ENCODE data around the gene CTDSP1.
A peak's percentile ranks its signal among the peaks of the same experiment; 100 is the strongest.

The CTDSP1 gene

DNA sequence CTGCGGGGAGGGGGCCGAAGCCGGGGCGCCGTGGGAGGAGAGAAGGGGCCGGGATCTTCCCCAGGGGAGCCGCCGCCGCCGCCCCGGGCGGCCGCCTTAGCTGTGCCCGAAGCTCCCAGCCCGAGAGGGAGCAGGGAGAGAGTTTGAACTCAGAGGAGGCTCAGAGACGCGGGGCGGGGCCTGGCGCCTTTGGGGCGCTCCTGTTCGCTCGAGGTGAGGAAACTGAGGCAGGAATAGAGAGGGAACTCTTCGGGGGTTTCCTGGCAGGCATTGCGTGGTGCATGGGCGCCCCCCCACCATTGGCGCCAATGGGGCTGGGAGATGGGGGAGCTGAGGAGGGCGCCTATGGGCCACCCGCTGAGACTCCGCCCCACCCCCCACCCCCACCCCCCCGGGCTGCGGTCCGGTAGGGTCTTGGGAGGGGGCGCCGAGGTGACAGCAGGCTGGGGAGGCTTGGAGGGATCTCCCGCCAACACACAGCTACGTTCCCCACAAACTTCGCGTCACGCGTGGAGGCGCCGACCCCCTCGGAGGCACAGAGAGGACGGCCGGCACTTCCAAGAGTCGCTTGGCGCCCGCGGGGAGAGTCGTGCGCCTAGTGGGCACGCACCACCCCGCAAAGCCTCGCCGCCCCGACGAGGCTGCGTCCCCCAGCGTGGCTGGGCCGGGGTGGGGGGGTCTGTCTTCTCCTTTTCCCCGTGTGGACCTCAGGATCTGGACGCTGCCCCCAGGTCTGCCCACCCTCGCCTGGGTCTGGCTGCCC lies 680 bp downstream of the CTDSP1 start:
- DNase-seq, result peak; percentile 50

- no peak for DNase-seq
These were observed 1.5 kb downstream of the CTDSP1 start for GRCh38 chr2:218400930-218401881.

DNA sequence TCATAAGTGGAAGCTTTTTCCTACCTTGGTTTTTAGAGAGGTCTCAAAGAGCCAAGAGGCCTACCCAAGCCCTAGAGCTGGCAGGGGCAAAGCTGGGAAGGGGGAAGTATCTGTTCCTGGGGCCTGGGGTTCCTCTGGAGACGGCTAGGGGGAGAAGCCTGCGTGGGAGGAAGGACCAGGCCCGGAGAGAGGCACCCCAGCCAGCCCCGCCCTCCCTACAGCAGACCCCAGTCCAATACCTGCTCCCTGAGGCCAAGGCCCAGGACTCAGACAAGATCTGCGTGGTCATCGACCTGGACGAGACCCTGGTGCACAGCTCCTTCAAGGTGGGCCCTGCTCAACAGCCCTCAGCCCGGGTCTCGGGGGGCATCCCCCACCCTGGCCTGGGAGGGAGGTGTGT lies 2.2 kb downstream of the CTDSP1 start:
- DNase-seq, result no peak

DNA sequence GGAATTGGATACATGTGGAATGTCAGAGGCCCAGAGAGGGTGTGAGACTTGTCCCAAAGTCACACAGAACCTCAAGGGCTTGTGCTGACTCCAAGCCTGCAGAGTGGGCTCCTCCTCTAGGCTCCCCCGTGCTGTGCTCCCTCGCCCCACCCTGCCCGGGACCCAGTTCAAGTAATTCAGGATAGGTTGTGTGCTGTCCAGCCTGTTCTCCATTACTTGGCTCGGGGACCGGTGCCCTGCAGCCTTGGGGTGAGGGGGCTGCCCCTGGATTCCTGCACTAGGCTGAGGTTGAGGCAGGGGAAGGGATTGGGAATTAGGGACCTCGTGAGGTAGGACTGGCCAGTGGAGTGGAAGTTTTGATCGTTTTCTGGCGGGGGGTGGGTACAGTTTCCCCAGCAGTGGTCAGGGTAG lies 2.8 kb downstream of the CTDSP1 start:
- DNase-seq, result no peak

GRCh38 chr2:218402911-218403411 lies 3.3 kb downstream of the CTDSP1 start:
- no peak for DNase-seq

DNA sequence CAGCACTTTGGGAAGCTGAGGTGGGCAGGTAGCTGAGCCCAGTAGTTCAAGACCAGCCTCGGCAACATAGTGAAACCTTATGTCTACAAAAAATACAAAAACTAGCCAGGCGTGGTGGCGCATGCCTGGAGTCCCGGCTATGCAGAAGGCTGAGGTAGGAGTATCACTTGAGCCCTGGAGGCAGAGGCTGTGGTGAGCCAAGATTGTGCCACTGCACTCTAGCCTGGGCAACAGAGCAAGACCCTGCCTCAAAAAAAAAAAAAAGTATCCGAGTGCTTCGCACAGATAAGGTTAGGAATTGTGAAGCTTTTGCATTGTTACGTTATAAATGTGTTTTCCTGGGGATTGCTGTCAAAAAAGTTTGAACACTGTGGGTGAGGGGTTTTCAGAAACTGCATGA lies 4.1 kb downstream of the CTDSP1 start:
- no peak for DNase-seq

DNA sequence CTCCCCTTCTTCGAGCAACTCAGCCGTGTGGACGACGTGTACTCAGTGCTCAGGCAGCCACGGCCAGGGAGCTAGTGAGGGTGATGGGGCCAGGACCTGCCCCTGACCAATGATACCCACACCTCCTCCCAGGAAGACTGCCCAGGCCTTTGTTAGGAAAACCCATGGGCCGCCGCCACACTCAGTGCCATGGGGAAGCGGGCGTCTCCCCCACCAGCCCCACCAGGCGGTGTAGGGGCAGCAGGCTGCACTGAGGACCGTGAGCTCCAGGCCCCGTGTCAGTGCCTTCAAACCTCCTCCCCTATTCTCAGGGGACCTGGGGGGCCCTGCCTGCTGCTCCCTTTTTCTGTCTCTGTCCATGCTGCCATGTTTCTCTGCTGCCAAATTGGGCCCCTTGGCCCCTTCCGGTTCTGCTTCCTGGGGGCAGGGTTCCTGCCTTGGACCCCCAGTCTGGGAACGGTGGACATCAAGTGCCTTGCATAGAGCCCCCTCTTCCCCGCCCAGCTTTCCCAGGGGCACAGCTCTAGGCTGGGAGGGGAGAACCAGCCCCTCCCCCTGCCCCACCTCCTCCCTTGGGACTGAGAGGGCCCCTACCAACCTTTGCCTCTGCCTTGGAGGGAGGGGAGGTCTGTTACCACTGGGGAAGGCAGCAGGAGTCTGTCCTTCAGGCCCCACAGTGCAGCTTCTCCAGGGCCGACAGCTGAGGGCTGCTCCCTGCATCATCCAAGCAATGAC lies 4.8 kb downstream of the CTDSP1 start:
- DNase-seq, result no peak

GRCh38 chr2:218405086-218405745 lies 5.5 kb downstream of the CTDSP1 start:
- DNase-seq, result no peak

GRCh38 chr2:218405746-218406208 lies 6.1 kb downstream of the CTDSP1 start:
- peak; percentile 28 for DNase-seq

DNA sequence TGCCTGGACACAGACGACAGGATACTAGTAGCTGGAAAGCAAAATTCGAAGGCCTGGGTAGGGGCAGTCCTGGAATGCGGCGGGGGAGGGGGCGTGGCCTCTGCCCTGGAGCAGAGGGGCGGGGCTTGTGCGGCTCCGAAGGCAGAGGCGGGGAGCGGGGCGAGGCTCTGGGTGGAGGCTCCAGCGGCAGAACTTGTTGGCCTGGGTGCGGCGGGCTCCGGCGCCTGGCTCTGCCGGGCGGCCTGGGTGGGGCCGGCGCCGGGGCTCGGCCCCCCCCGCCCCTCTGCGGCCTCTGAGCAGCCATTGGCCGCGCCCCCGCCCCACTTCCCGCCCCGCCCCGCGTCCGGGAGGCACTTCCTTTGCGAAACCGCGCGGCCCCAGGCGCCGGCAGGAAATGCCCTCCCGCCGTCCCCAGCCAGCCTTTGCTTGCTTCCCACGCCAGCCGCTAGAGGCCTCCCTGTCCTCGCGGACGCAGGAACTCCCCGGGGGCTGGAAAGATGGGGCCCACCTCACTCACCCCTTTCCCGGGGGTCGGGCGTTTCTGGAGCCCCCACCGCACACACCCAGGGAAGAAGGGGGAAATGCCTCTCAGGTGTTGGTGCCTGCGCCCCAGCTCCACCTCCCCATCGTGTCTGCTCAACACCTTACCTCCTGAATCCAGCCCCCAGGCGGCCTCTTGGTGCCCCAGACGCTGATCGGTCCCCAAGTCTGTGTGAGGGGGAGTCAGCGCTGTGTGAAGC lies 6.7 kb downstream of the CTDSP1 start:
- peak; percentile 96 for DNase-seq

GRCh38 chr2:218406949-218407618 lies 7.4 kb downstream of the CTDSP1 start:
- peak; percentile 73 for DNase-seq

GRCh38 chr2:218407717-218408116 lies 8.0 kb downstream of the CTDSP1 start:
- no peak for DNase-seq

DNA sequence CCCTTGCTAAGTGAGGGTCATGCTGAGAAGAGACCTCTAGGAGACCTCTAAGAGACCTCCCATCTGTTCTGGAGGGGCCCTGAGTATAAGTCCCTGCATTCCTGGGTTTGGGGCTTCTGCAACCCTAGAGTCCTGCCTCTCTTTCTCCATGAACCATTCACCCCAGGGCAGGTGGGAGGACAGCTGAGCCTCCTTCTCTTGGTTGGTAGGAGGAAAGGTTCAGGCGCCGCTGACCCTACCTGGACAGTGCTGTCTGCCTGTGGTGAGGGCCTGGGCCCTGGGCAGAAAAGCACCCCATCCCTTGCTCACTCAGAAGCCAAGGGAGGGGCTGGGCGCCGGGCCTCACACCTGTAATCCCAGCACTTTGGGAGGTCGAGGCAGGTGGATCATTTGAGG lies 18.7 kb downstream of the CTDSP1 start:
- DNase-seq, result no peak

DNA sequence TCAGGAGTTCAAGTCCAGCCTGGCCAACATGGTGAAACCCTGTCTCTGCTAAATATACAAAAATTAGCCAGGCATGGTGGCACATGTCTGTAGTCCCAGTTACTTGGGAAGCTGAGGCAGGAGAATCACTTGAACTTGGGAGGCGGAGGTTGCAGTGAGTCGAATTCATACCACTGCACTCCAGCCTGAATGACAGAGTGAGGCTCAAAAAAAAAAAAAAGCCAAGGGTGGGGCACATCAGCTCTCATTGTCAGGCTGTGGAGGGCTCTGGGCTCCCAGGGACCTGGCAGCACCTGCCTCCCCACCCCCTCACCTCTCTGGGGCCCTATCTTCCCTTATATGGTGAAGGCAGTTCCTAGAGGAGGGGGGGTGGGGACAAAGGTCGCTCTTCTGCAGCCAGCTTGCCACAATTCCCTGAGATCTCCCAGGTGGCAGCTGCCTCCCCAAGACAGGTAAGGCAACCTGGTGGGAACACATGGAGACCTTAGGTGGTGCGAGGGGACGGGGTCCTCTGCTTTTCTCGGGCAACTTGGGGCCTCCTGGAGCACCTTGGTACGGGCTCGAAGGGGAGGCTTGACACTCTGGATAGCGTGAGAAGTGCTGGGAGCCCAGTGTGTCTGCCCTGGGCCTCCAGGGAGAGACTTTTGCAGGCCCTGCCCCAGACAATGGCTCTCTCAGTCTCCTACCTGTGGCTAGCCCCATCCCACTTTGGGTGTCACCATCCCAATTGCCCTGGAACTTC lies 19.2 kb downstream of the CTDSP1 start, which contains the start of gene VIL1:
TSS of gene VIL1 (plus strand) at position 407 of the 742 bp plus-strand sequence. CDS start 4,656 bp downstream, outside the sequence.
- no peak for DNase-seq

DNA sequence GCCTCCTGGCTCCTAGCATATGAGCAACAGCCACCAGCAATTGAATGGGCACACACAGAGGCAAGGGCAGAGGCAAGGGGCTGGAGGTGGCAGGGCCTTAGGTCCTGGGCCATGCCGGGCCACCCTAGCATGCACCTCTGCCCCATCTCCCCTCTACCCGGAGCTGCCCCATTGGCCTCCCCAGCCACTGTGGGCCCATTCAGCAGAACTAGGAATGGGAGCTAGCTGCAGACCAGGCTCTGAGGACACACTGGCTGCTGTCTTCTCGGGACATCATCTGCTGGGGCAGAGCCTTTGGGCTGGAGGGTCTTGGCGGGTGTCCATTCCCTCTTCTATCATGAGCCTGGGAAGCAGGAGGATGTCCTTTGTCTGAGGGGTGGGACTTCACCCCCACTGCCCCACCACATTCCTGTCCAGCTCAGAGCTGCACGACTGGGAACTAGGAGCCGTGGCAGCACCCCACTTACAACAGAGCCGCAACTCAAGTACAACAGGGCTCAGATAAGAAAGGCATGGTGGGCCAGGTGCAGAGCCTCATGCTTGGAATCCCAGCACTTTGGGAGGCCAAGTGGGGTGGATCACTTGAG lies 20.1 kb downstream of the CTDSP1 start:
- DNase-seq, result no peak

DNA sequence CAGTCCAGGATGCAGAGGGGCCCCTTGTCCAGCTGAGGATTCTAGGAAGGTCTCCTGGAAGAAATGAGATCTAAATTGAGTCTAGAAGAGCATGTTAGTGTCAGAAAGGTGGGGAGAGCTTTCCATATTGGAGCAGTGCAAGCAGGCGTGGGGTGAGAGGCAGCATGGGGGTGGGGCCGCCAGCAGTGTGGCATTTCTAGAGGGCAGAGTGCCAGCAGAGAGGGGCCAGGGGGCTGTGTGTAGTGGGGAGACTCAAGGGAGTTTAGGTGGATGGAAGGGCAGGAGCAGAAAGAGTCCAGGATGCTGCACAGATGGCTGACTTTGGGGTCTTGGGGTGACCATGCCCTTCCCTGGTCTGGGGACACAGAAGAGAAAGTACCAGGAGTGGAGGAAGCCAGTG lies 21.4 kb downstream of the CTDSP1 start:
- no peak for DNase-seq

- no peak for DNase-seq
These were observed 22.9 kb downstream of the CTDSP1 start for GRCh38 chr2:218422403-218423086.

GRCh38 chr2:218423584-218423983 lies 23.9 kb downstream of the CTDSP1 start:
- DNase-seq, result no peak

DNA sequence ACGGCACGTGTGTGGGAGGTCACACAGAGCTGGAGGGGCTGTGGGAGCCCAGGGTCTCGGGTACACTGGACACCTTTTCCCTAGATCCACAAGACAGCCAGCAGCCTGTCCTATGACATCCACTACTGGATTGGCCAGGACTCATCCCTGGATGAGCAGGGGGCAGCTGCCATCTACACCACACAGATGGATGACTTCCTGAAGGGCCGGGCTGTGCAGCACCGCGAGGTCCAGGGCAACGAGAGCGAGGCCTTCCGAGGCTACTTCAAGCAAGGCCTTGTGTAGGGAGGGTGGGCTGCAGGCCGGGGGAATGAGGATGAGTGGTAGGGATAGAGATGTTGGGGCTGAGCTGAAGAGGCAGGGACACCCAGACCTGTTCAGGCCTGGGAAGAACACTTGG lies 25.9 kb downstream of the CTDSP1 start:
- no peak for DNase-seq
